Measurements from ENCODE around the gene INPP4B.

INPP4B gene

GRCh38 chr4:142582340-142582739 lies 263.8 kb downstream of the INPP4B start:
- DNase-seq (ENCODE audit: low read depth in 2 of 2) = no peak

- DNase-seq (ENCODE audit: low read depth in 2 of 2) = no peak
These were observed 264.2 kb downstream of the INPP4B start for GRCh38 chr4:142581881-142582280.

GRCh38 chr4:142579443-142579842 lies 266.7 kb downstream of the INPP4B start:
- DNase-seq (ENCODE audit: low read depth in 2 of 2) = no peak

- no peak for DNase-seq (ENCODE audit: low read depth in 2 of 2)
These were observed 271.8 kb downstream of the INPP4B start for GRCh38 chr4:142574306-142574705.

- DNase-seq (ENCODE audit: low read depth in 2 of 2) = no peak
These were observed 274.0 kb downstream of the INPP4B start for GRCh38 chr4:142572071-142572470.

GRCh38 chr4:142567620-142568451 lies 278.3 kb downstream of the INPP4B start:
- DNase-seq (ENCODE audit: low read depth in 2 of 2) = no peak

GRCh38 chr4:142567199-142567598 lies 278.9 kb downstream of the INPP4B start:
- peak in 1 of 2 donors; percentile 50 for DNase-seq (ENCODE audit: low read depth in 2 of 2)

- no peak for DNase-seq (ENCODE audit: low read depth in 2 of 2)
These were observed 279.3 kb downstream of the INPP4B start for GRCh38 chr4:142566777-142567176.

- DNase-seq (ENCODE audit: low read depth in 2 of 2) = no peak
These were observed 279.9 kb downstream of the INPP4B start for GRCh38 chr4:142566243-142566642.

- DNase-seq (ENCODE audit: low read depth in 2 of 2) = no peak
These were observed 280.3 kb downstream of the INPP4B start for GRCh38 chr4:142565771-142566170.

GRCh38 chr4:142563682-142564291 lies 282.3 kb downstream of the INPP4B start:
- DNase-seq (ENCODE audit: low read depth in 2 of 2) = no peak

GRCh38 chr4:142559986-142560385 lies 286.1 kb downstream of the INPP4B start:
- no peak for DNase-seq (ENCODE audit: low read depth in 2 of 2)

- DNase-seq (ENCODE audit: low read depth in 2 of 2) = no peak
These were observed 287.2 kb downstream of the INPP4B start for GRCh38 chr4:142558851-142559250.

- DNase-seq (ENCODE audit: low read depth in 2 of 2) = no peak
These were observed 288.8 kb downstream of the INPP4B start for GRCh38 chr4:142557239-142557801.

- DNase-seq (ENCODE audit: low read depth in 2 of 2) = no peak
These were observed 289.4 kb downstream of the INPP4B start for GRCh38 chr4:142556570-142557238.

GRCh38 chr4:142556048-142556447 lies 290.1 kb downstream of the INPP4B start:
- DNase-seq (ENCODE audit: low read depth in 2 of 2) = no peak

- no peak for DNase-seq (ENCODE audit: low read depth in 2 of 2)
These were observed 291.7 kb downstream of the INPP4B start for GRCh38 chr4:142554412-142554811.

- DNase-seq (ENCODE audit: low read depth in 2 of 2) = no peak
These were observed 294.4 kb downstream of the INPP4B start for GRCh38 chr4:142551517-142552305.

- no peak for DNase-seq (ENCODE audit: low read depth in 2 of 2)
These were observed 295.1 kb downstream of the INPP4B start for GRCh38 chr4:142550965-142551364.

GRCh38 chr4:142549726-142550463 lies 296.2 kb downstream of the INPP4B start:
- no peak for DNase-seq (ENCODE audit: low read depth in 2 of 2)

- no peak for DNase-seq (ENCODE audit: low read depth in 2 of 2)
These were observed 296.9 kb downstream of the INPP4B start for GRCh38 chr4:142549248-142549647.

Data from activated CD4-positive, alpha-beta T cell treated with anti-CD3 and anti-CD28 coated beads for 24 hours (primary cell).